IPS-18a (cell line): Measurements from ENCODE around the gene KRTCAP2.

Experiments
- H3K27ac ChIP-seq: one replicate; pipeline ENCODE4 v1.5.1; 2013; ENCODE audit warnings: low read length
- H3K27me3 ChIP-seq: one replicate; pipeline ENCODE4 v1.6.1; 2013; ENCODE audit warnings: mild to moderate bottlenecking, low read length; ENCODE audit not compliant: control insufficient read depth, insufficient read depth
- H3K36me3 ChIP-seq: one replicate; pipeline ENCODE4 v1.6.1; 2013; ENCODE audit warnings: low read depth, low read length; ENCODE audit not compliant: control insufficient read depth
- H3K4me1 ChIP-seq: one replicate; pipeline ENCODE4 v1.6.1; 2013; ENCODE audit warnings: low read depth, low read length; ENCODE audit not compliant: control insufficient read depth
- H3K4me3 ChIP-seq: one replicate; pipeline ENCODE4 v1.5.1; 2013; ENCODE audit warnings: low read length
- H3K9ac ChIP-seq: one replicate; pipeline ENCODE4 v1.6.1; 2013; ENCODE audit warnings: mild to moderate bottlenecking, low read length, moderate library complexity
- H3K9me3 ChIP-seq: one replicate; pipeline ENCODE4 v1.6.1; 2013; ENCODE audit warnings: low read depth, low read length; ENCODE audit not compliant: control insufficient read depth

KRTCAP2 gene

DNA sequence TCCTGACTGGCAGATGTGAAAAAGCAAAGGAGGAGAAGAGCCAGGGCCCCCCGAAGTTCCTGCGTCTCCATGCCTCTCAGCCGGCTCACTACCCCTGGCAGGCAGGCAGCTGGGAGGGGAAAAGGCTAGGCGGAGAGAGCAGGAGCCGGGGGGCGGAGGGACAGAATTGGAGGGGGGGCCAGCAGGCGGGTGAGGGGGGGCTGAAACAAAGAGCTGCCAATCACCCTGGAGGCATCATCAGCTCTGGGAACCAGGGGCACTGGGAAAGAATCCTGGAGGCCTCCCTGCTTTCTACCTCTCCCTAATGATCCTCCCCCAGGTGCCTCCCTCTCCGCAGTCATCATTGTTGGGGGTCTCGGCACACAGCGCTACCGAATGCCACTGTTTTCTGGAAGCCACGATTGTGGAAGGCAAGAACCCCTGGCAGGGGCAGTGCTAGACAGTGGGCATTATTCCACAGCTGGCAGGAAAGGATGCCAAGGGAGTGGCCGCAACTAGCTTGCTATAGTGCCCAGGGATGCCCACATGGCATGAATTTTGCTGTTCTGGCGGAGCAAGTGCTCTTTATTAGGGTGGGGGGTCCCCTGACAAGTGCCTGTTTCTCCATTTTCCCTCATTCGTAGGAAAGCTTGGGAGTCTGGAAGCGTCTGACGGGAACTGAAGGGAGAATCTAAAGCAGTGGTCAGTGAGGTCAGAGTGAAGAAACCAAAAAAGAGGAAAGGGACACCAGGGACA is 34.9 kb upstream of the KRTCAP2 start, which contains the start of gene THBS3:
Gene THBS3, minus strand, starts transcription at position 92 of the 735 bp plus-strand sequence. Its CDS starts 21 bp downstream, at position 71.
- Histone ChIP-seq H3K27ac (peak within 1 kb of the TSS; percentile 72), H3K9me3 (no peaks in the 10 kb centered on the region), H3K4me1 (peaks cover 13% of the 10 kb centered on the region), H3K27me3 (peaks cover 4% of the 10 kb centered on the region), H3K9ac (peak within 1 kb of the TSS; percentile 97), H3K4me3 (peak within 1 kb of the TSS; percentile 98), H3K36me3 (peaks cover 5% of the 10 kb centered on the region)

GRCh38 chr1:155206891-155207805 is 34.0 kb upstream of the KRTCAP2 start:
- H3K9ac ChIP-seq = peak overlapping the region; percentile 44
- peaks cover 13% of the 10 kb centered on the region for H3K36me3 ChIP-seq
- H3K4me3 ChIP-seq = peak overlapping the region; percentile 54
- H3K4me1 ChIP-seq = peaks cover 13% of the 10 kb centered on the region
- no peaks in the 10 kb centered on the region for H3K9me3 ChIP-seq
- peaks cover 4% of the 10 kb centered on the region for H3K27me3 ChIP-seq
- H3K27ac ChIP-seq = no peak overlapping the region

- Histone ChIP-seq H3K9ac (no peak overlapping the region), H3K9me3 (no peaks in the 10 kb centered on the region), H3K27me3 (peaks cover 4% of the 10 kb centered on the region), H3K4me3 (no peak overlapping the region), H3K36me3 (peaks cover 24% of the 10 kb centered on the region), H3K4me1 (peaks cover 13% of the 10 kb centered on the region), H3K27ac (no peak overlapping the region)
Observed at GRCh38 chr1:155205969-155206593, 33.0 kb upstream of the KRTCAP2 start.

GRCh38 chr1:155205035-155205434 is 31.9 kb upstream of the KRTCAP2 start:
- Histone ChIP-seq H3K27me3 (peaks cover 4% of the 10 kb centered on the region), H3K4me1 (peaks cover 13% of the 10 kb centered on the region), H3K27ac (no peak overlapping the region), H3K9ac (no peak overlapping the region), H3K9me3 (no peaks in the 10 kb centered on the region), H3K4me3 (no peak overlapping the region), H3K36me3 (peaks cover 34% of the 10 kb centered on the region)

DNA sequence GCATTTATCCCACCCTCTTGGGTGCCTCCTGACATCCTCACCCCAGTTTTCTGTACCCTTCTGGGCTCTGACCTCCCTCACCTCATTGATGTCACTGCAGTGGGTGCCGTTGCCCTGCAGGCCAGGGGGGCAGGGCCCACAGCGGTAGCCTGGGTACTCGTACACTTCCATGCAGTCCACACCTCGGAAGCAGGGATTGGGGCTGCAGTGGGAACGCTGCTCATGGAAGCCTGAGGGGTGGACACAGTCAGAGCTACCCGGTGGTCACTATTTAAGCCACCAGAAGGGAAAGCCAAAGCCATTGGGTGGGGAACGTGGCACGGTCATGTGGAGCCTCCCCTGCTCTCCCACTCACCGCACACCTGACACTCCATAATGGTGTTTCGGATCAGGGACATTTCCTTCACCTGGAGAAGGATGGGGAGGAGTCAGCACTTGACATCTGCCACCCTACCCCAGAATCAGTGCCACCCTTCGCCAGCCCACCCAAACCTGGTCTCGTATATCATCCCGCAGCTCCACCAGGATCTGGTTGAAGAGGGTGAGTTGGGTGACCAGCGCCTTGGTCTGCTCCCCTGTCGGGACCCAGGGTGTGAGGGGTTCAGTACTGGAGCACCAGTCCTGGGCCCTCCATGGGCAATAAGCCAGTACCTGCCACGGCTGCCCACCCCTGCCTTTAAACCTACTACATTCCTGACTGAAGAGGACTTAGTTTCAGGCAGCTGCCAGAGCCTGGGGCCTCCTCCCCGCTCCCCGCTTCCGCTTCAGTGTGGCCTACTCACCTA is 29.8 kb upstream of the KRTCAP2 start:
- peaks cover 53% of the 10 kb centered on the region for H3K36me3 ChIP-seq
- H3K9ac ChIP-seq = no peak overlapping the region
- peaks cover 9% of the 10 kb centered on the region for H3K4me1 ChIP-seq
- H3K9me3 ChIP-seq = no peaks in the 10 kb centered on the region
- H3K27me3 ChIP-seq = peaks cover 4% of the 10 kb centered on the region
- no peak overlapping the region for H3K4me3 ChIP-seq
- H3K27ac ChIP-seq = no peak overlapping the region

DNA sequence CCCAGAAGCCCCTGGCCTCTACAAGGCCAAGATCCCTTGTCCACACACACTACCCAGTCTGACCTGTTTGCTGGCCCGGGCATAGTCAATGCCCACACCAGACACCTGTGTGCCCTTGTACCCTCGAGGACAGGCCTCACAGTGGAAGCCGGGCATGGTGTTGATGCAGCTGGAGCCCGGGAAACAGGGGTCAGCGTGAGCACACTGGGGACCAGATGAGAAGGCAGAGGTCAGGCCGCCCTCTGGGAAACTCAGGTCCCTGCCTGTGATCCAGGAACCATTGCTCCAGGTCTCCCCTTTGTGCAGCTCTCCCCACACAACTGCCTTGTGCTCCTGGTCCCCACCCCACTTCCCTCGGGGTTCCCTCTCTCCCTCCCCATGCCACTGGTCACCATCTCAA is 29.1 kb upstream of the KRTCAP2 start:
- Histone ChIP-seq H3K27me3 (no peaks in the 10 kb centered on the region), H3K4me1 (peaks cover 7% of the 10 kb centered on the region), H3K4me3 (no peak overlapping the region), H3K36me3 (peaks cover 61% of the 10 kb centered on the region), H3K27ac (no peak overlapping the region), H3K9me3 (no peaks in the 10 kb centered on the region), H3K9ac (no peak overlapping the region)

DNA sequence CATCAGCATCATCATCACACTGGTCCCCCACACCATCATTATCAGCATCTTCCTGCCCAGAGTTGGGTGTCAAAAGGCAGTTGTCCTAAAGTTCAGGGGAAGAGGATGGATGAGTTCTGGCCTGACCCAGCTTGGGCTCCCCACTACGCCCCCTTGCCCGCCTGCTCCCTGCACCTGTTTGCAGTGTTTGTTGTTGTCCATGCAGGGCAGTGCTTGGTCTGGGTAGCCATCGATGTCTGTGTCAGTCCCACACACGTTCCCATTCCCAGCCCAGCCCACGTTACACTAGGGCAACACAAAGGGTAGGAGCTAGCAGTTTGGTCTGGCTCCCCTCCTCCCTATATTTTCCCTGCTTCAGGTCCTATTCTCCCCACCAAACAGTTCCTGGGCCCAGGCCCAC is 27.8 kb upstream of the KRTCAP2 start:
- Histone ChIP-seq H3K9ac (no peak overlapping the region), H3K36me3 (peaks cover 69% of the 10 kb centered on the region), H3K4me1 (peaks cover 13% of the 10 kb centered on the region), H3K27me3 (no peaks in the 10 kb centered on the region), H3K27ac (no peak overlapping the region), H3K4me3 (no peak overlapping the region), H3K9me3 (no peaks in the 10 kb centered on the region)

DNA sequence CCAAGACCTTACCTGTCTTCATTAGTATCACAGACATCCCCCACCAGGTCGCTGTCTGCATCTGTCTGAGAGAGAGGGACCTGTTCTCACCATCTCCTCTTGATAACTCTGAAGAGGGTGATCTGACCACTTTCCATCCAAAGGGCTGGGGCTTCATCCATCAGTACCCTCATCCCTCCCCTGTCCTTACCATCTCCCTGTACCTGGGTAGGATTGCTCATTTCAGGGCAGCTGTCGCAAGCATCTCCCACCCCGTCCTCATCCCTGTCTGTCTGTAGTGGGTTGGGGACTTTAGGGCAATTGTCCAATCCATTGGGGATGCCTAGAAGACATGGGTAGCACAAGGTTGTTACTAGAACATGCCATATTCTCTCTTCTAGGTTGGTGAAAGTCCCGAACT is 26.7 kb upstream of the KRTCAP2 start:
- no peak overlapping the region for H3K27ac ChIP-seq
- H3K4me1 ChIP-seq = peaks cover 13% of the 10 kb centered on the region
- no peak overlapping the region for H3K4me3 ChIP-seq
- no peak overlapping the region for H3K9ac ChIP-seq
- no peaks in the 10 kb centered on the region for H3K27me3 ChIP-seq
- no peaks in the 10 kb centered on the region for H3K9me3 ChIP-seq
- H3K36me3 ChIP-seq = peaks cover 69% of the 10 kb centered on the region

DNA sequence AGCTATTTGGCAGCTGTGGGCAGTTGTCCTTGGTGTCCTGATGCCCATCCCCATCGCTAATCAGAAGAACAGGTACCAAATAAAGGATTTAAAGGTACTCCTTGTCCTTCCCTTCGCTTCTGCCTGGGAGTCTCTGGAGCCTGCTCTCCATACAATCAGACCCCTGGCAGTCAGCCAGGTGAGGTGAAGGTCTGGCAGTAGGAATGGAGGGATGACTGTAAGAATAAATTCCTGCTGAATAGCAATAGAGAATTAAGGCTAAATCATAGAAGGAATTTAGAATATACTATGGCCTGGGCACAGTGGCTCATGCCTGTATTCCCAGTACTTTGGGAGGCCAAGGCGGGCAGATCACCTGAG is 25.4 kb upstream of the KRTCAP2 start:
- Histone ChIP-seq H3K9me3 (no peaks in the 10 kb centered on the region), H3K9ac (no peak overlapping the region), H3K36me3 (peaks cover 69% of the 10 kb centered on the region), H3K4me3 (no peak overlapping the region), H3K27ac (no peak overlapping the region), H3K27me3 (no peaks in the 10 kb centered on the region), H3K4me1 (peaks cover 17% of the 10 kb centered on the region)

DNA sequence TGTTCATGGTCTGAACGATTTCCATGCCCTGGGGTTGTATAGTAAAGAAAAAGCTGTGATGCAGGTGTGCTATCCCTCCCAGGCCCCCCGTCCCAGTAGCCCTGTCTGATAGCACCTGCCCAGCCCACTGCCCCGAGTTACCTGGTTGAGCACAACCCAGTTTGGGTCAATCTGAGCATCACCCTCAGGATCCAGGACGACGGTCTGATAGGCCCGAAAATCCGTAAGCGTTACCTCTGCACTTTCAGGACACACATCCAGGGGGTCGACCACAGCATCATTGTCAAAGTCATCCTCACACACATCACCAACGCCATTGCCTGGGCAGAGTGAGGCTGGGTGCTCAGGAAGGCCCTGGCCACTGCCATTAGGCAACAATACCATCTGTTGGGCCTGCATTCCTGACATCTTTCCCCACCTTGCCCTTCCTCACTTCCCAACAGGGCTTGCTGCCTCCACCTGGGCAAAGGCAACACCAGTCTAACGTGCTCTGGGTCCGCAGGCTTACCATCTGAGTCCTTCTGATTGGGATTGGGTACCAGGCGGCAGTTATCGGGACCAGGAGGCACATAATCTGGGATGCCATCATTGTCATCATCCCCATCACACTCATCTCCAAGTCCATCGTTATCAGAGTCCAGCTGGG is 24.9 kb upstream of the KRTCAP2 start:
- Histone ChIP-seq H3K4me1 (peaks cover 17% of the 10 kb centered on the region), H3K27me3 (no peaks in the 10 kb centered on the region), H3K9me3 (no peaks in the 10 kb centered on the region), H3K9ac (no peak overlapping the region), H3K27ac (no peak overlapping the region), H3K36me3 (peaks cover 65% of the 10 kb centered on the region), H3K4me3 (no peak overlapping the region)
